Kidney epithelial cell (primary cell): ENCODE measurements around the gene GREB1L. TPM values are rescaled to one million over a fixed set of nuclear protein-coding genes. Genes with fewer than 3 reads are reported as not detected.

Experiments used
- DNase-seq: peaks from one replicate; pipeline ENCODE4 v3.0.0-alpha.2; 2010; ENCODE audit warnings: low read depth
- H3K27me3 ChIP-seq: 2 replicates; pipeline ENCODE4 v1.6.0; 2011; ENCODE audit warnings: low read length; ENCODE audit not compliant: control insufficient read depth, insufficient read depth
- H3K36me3 ChIP-seq: 2 replicates; pipeline ENCODE4 v1.5.1; 2011; ENCODE audit warnings: low read length; ENCODE audit not compliant: control insufficient read depth, insufficient read depth
- H3K4me3 ChIP-seq: 2 replicates; pipeline ENCODE4 v1.5.1; 2011; ENCODE audit warnings: low read depth, mild to moderate bottlenecking, control low read depth, low read length
- CTCF ChIP-seq: IDR thresholded peaks from 2 replicates; pipeline ENCODE4 v1.5.1; 2011; ENCODE audit warnings: mild to moderate bottlenecking, moderate library complexity, low read length, control low read depth, inconsistent platforms; ENCODE audit not compliant: insufficient read depth, poor library complexity, severe bottlenecking
- total RNA-seq: library from RNA; depleted of rRNA; stranded (reverse); fragments of >200 nt; gene quantifications from 2 replicates; pipeline ENCODE4 v1.2.3, GENCODE V29; 2015

GREB1L gene
- total RNA-seq, 1 donor from 2014 or later: 1.5 TPM

- DNase-seq: no peak
- Histone ChIP-seq H3K4me3 (no peak overlapping the region), H3K27me3 (no peaks in the 10 kb centered on the region), H3K36me3 (no peaks in the 10 kb centered on the region)
- TF ChIP-seq CTCF: no peak
Observed at GRCh38 chr18:21336846-21337245, 94.8 kb downstream of the GREB1L start.

GRCh38 chr18:21341141-21341540, 99.1 kb downstream of the GREB1L start:
- no peak for DNase-seq

GRCh38 chr18:21342372-21342771, 100.3 kb downstream of the GREB1L start:
- no peak for TF ChIP-seq CTCF
- Histone ChIP-seq H3K4me3 (no peak overlapping the region), H3K36me3 (no peaks in the 10 kb centered on the region), H3K27me3 (no peaks in the 10 kb centered on the region)
- no peak for DNase-seq

More at GRCh38 chr18:21341141-21341540, 99.1 kb downstream of the GREB1L start:
- Histone ChIP-seq H3K36me3 (no peaks in the 10 kb centered on the region), H3K27me3 (no peaks in the 10 kb centered on the region), H3K4me3 (no peak overlapping the region)
- TF ChIP-seq CTCF: no peak

- no peaks in the 10 kb centered on the region for H3K27me3 ChIP-seq
- no peaks in the 10 kb centered on the region for H3K36me3 ChIP-seq
- no peak for TF ChIP-seq CTCF
- H3K4me3 ChIP-seq: no peak overlapping the region
- no peak for DNase-seq
Observed at GRCh38 chr18:21344860-21345259, 102.8 kb downstream of the GREB1L start.

- DNase-seq: no peak
- H3K36me3 ChIP-seq: no peaks in the 10 kb centered on the region
- H3K27me3 ChIP-seq: no peaks in the 10 kb centered on the region
- H3K4me3 ChIP-seq: no peak overlapping the region
- TF ChIP-seq CTCF: no peak
Observed at GRCh38 chr18:21345840-21346239, 103.8 kb downstream of the GREB1L start.

- no peak overlapping the region for H3K4me3 ChIP-seq
- no peak for DNase-seq
- TF ChIP-seq CTCF: no peak
- no peaks in the 10 kb centered on the region for H3K27me3 ChIP-seq
- no peaks in the 10 kb centered on the region for H3K36me3 ChIP-seq
Observed at GRCh38 chr18:21359746-21360145, 117.7 kb downstream of the GREB1L start.
